Measurements from ENCODE around the gene PALM3. TPM values are rescaled to one million over a fixed set of nuclear protein-coding genes. Genes with fewer than 3 reads are reported as not detected.
"Not testable (repeated sequence)": the region's sequence is repeated elsewhere in the genome, so short reads cannot be mapped to it uniquely, and the experiment has no call there.

PALM3 gene
- total RNA-seq, 4 donors from 2014 or later, result 0.30 to 2.7 (median 0.53) TPM

DNA sequence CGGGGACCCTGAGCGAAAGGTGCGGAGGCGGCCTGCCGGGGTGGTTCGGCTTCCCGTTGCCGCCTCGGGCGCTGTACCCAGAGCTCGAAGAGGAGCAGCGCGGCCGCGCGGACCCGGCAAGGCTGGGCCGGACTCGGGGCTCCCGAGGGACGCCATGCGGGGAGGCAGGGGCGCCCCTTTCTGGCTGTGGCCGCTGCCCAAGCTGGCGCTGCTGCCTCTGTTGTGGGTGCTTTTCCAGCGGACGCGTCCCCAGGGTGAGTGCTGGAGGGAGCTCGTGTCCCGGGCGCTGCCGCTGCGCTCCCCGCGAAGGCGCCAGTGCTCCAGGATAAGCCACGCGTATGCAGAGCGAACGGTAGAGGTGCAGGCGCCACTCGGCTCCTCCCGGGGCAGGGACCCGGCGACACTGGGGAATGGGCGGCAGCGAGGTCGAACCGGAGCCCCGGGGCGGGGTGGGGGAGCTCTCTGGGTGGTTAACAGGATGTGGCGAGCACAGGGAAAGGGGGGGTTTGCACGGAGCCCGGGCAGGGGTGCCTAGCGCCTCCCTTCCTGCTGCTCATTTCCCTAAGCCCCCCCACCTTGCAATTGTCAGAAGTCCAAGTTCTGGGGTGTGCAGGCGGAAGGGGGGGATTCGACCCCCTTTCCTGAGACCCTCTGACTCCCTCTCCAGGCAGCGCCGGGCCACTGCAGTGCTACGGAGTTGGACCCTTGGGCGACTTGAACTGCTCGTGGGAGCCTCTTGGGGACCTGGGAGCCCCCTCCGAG, 30.0 kb downstream of the PALM3 start, which contains the start of gene IL27RA:
IL27RA (plus strand) TSS at position 44 of the 762 bp plus-strand sequence; CDS start at position 155, 111 bp downstream.
- Histone ChIP-seq H3K9me3 (no peaks in the 10 kb centered on the region), H3K36me3 (no peaks in the 10 kb centered on the region), H3K4me1 (peaks cover 0 to 16% (median 8%) of the 10 kb centered on the region in 4 donors), H3K27me3 (peaks cover 0 to 33% of the 10 kb centered on the region in 2 donors), H3K27ac (peak within 1 kb of the TSS in 3 of 4 donors; percentile 52 to 86 (median 78)), H3K4me3 (peak within 1 kb of the TSS; percentile 38 to 66 (median 60))
- DNase-seq (ENCODE audit: low spot score in 2 of 2), result peak; percentile 35 to 42
- 0 to 1% methylated on average over 26 to 30 of the region's 63 CpGs for WGBS, 2 donors
- TF ChIP-seq, protein P1, sequence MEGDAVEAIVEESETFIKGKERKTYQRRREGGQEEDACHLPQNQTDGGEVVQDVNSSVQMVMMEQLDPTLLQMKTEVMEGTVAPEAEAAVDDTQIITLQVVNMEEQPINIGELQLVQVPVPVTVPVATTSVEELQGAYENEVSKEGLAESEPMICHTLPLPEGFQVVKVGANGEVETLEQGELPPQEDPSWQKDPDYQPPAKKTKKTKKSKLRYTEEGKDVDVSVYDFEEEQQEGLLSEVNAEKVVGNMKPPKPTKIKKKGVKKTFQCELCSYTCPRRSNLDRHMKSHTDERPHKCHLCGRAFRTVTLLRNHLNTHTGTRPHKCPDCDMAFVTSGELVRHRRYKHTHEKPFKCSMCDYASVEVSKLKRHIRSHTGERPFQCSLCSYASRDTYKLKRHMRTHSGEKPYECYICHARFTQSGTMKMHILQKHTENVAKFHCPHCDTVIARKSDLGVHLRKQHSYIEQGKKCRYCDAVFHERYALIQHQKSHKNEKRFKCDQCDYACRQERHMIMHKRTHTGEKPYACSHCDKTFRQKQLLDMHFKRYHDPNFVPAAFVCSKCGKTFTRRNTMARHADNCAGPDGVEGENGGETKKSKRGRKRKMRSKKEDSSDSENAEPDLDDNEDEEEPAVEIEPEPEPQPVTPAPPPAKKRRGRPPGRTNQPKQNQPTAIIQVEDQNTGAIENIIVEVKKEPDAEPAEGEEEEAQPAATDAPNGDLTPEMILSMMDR (IDR thresholded peaks at IDR 0.05), result peak; percentile 37 to 72 (median 58)
- TF ChIP-seq EP300 (IDR thresholded peaks at IDR 0.05), result no peak

DNA sequence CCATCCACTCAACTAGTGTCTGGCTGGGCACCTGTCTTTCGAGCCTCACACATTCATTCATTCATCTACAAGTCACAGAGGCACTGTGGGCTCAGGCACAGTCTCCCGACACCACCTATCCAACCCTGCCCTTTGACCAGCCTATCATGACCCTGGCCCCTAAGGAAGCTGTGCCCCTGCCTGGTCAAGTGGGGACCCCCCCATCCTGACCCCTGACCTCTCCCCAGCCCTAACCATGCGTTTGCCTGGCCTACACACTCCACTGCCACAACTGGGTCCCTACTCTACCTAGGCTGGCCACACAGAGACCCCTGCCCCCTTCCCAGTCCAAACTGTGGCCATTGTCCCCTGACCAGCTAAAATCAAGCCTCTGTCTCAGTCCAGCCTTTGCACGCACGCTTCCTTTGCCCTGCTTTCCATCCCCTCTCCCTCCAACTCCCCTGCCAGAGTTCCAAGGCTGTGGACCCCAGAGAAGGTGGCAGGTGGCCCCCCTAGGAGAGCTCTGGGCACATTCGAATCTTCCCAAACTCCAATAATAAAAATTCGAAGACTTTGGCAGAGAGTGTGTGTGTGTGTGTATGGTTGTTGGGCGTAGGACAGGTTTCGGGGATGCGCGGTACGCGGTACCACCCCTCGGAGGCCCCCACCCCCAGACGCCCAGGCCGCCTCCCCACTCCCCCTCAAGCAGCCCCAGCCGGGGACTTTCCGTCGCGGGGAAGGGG, 30.7 kb downstream of the PALM3 start:
- Histone ChIP-seq H3K27me3 (peaks cover 0 to 34% of the 10 kb centered on the region in 2 donors), H3K9me3 (no peaks in the 10 kb centered on the region), H3K4me1 (peaks cover 0 to 16% (median 8%) of the 10 kb centered on the region in 4 donors), H3K36me3 (no peaks in the 10 kb centered on the region), H3K27ac (peak overlapping the region in 3 of 4 donors; percentile 52 to 86 (median 78)), H3K4me3 (peak overlapping the region; percentile 38 to 66 (median 60))
- TF ChIP-seq, protein P1 (IDR thresholded peaks at IDR 0.05), result no peak
- no peak for DNase-seq (ENCODE audit: low spot score in 2 of 2)
- WGBS, 2 donors, result 20 to 21% methylated on average over 16 to 17 of the region's 20 CpGs

DNA sequence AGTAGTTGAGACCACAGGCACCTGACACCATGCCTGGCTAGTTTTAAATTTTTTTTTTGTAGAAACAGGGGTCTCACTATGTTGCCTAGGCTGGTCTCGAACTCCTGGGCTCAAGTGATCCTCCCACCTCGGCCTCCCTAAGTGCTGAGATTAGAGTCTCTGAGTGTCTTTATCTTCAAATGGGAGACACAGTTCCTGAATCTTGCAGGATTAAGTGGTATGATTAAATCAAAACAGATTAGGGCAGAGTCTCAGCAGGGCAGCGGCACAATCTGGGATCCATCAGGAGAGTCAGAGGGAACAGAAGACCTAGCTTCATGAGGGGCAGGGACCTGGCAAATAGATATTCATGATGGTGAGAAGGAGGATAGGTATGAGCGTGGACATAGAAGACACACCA, 33.0 kb downstream of the PALM3 start:
- H3K4me3 ChIP-seq, result no peak overlapping the region
- no peaks in the 10 kb centered on the region for H3K9me3 ChIP-seq
- WGBS, 2 donors, result 73 to 83% methylated on average over 4 of the region's 4 CpGs
- DNase-seq (ENCODE audit: low spot score in 2 of 2), result no peak
- TF ChIP-seq POLR2A (IDR thresholded peaks at IDR 0.05), result no peak
- no peak for TF ChIP-seq EP300 (IDR thresholded peaks at IDR 0.05)
- TF ChIP-seq, protein P1 (IDR thresholded peaks at IDR 0.05), result no peak
- no peak overlapping the region for H3K27ac ChIP-seq
- H3K36me3 ChIP-seq, result no peaks in the 10 kb centered on the region
- H3K4me1 ChIP-seq, result peaks cover 0 to 18% (median 8%) of the 10 kb centered on the region in 4 donors
- H3K27me3 ChIP-seq, result peaks cover 0 to 34% of the 10 kb centered on the region in 2 donors

DNA sequence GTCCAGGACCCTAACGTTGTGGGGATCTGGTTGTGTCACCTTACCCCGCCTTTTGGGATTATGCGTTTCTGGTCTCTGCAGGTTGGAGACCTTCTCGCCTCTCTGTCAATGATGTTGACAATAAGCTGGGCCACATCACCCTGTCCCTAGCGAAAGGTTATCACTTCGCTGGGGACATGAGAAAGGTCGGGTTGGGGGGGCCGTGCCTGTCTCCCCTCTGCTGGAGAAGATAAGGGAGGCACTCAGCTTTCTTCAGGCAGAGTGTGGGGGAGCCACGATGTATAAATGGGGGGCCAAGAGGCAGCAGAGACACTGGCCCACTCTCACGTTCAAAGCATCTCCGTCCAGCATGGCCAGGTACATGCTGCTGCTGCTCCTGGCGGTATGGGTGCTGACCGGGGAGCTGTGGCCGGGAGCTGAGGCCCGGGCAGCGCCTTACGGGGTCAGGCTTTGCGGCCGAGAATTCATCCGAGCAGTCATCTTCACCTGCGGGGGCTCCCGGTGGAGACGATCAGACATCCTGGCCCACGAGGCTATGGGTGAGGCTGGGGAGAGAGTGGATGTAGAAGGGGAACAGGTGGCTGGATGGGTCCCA, 33.9 kb downstream of the PALM3 start, which contains the start of gene RLN3:
RLN3 (plus strand) TSS at position 293 of the 595 bp plus-strand sequence; CDS start at position 350, 57 bp downstream.
- TF ChIP-seq EP300 (IDR thresholded peaks at IDR 0.05), result no peak
- no peak for TF ChIP-seq POLR2A (IDR thresholded peaks at IDR 0.05)
- TF ChIP-seq, protein P1 (IDR thresholded peaks at IDR 0.05), result no peak

DNA sequence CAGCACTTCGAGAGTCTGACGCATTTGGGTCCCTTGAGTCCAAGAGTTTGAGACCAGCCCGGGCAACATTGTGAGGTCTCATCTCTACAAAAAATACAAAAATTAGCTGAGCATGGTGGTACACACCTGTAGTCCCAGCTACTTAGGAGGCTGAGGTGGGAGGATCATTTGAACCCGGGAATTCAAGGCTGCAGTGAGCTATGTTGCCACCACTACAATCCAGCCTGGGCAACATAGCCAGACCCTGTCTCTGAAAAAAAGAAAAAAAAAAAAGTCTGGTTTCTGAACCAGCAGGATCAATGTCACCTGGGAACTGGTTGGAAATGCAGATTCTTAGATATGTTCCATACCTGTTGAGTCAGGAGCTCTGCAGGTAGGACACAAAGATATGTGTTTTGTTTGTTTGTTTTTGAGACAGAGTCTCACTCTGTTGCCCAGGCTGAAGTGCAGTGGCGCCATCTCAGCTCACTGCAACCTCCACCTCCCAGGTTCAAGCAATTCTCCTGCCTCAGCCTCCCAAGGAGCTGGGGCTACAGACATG, 35.2 kb downstream of the PALM3 start:
- WGBS, 2 donors, result 88 to 97% methylated on average over 5 of the region's 5 CpGs
- DNase-seq (ENCODE audit: low spot score in 2 of 2), result not testable (repeated sequence)

More for the DNA sequence above, 33.9 kb downstream of the PALM3 start, which contains the start of gene RLN3:
- no peak for DNase-seq (ENCODE audit: low spot score in 2 of 2)
- Histone ChIP-seq H3K36me3 (no peaks in the 10 kb centered on the region), H3K9me3 (no peaks in the 10 kb centered on the region), H3K27me3 (peaks cover 0 to 34% of the 10 kb centered on the region in 2 donors), H3K4me3 (no peak within 1 kb of the TSS), H3K4me1 (peaks cover 0 to 23% (median 8%) of the 10 kb centered on the region in 4 donors), H3K27ac (no peak within 1 kb of the TSS)
- 69 to 70% methylated on average over 21 to 24 of the region's 24 CpGs for WGBS, 2 donors

More for the DNA sequence above, 35.2 kb downstream of the PALM3 start:
- H3K27ac ChIP-seq, H3K36me3 ChIP-seq, H3K4me3 ChIP-seq, H3K9me3 ChIP-seq: not testable (repeated sequence)
- H3K4me1 ChIP-seq, result peaks cover 0 to 16% (median 5%) of the 10 kb centered on the region in 4 donors
- peaks cover 0 to 27% of the 10 kb centered on the region in 2 donors for H3K27me3 ChIP-seq

All from tibial nerve (tissue), 4 donors.